ENCODE measurements around the gene TMEM233. TPM values are rescaled to one million over a fixed set of nuclear protein-coding genes. Genes with fewer than 3 reads are reported as not detected.

Gene TMEM233
- total RNA-seq, 1 experiment from 2014 or later = not detected

DNA sequence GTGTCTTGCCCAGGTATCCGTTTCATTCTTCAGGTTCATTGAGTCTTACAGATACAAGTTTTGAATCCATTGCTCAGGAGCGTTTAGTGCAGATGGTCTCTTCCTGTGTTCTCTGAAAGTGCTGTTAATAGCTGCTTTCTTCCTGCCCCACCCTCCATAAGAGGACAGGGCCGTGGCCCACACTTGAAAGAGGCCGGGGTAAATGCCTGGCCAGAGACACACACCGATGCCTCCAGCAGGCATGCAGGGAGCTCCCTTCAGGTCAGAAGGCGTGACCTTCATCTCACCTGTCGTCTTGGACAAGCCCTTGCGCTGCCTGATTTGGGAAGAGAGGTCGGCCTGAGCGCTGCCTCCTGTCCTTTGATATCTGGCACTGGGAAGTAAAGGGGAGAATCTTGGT, 85.9 kb downstream of the TMEM233 start:
- DNase-seq (ENCODE audit: low read depth) = no peak

GRCh38 chr12:119681111-119681510, 87.5 kb downstream of the TMEM233 start:
- no peak for DNase-seq (ENCODE audit: low read depth)

DNA sequence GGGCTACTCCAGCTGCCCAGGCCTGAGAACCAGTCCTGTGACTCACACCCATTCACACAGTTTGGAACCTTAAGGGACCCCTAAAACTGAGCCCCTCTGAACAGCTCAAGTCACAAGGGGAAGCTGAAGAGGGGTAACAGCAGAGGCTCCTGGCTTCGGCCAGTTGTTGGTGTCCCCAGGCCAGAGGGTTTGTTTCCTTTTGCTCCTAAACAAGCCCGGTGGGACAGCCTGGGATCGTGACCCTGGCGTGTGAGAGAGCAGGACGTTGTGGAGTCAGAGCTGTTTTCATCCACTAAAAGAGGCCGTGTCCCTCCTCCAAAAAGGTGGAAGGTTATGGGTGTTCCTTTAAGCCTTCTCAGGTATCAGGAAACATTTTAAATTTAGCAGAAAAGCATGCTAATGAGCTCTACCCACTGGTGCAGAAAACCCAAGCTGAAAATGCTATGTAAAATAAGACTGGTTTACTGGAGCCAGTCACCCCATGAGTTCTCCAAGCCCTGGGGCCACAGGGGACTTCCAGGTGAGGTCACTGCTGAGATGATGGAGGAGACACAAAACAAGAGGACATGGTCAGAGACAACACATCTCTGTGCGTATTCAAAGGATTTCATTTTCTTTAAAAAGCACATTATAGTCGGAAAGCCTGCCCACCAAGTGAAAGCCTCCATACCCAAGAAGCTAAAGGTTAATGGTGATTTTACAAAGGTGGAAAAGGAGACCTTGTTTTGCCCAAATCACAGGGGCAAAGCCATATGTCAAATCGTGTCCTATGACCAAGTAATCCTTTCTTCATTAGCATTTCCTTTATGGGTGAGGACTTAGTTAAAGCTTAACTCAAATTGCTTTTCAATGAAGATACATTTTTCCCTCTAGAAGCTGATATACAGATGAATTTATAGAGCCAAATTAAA, 88.4 kb downstream of the TMEM233 start:
- no peak for DNase-seq (ENCODE audit: low read depth)

DNA sequence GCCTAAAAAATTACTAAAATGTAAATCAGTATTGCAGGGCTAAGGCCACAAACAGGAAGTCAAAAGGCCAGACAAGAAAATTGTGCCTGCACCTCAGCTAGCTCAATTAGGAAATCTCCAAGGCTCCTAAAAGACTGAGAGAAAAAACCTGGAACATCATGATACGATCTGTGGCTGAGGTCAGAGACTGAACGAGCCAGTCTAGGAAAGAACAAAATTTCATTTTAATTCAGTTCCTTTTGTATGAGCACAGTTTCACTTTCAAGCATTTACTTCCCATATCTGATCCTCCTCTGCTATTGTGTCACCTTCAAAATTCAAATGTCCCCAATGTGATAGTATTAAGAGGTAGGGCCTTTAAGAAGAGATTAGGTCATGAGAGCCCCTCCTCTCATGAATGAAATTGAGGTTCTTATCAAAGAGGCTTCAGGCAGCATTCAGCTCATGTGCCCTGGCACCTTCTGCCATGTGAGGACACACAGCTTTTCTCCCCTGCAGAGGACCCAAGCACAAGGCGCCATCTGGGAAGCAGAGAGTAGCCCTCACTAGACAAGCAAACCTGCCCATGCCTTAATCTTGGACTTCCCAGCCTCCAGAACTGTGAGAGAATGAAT, 89.2 kb downstream of the TMEM233 start:
- DNase-seq (ENCODE audit: low read depth) = no peak

GRCh38 chr12:119683413-119683812, 89.8 kb downstream of the TMEM233 start:
- DNase-seq (ENCODE audit: low read depth) = peak; percentile 26

DNA sequence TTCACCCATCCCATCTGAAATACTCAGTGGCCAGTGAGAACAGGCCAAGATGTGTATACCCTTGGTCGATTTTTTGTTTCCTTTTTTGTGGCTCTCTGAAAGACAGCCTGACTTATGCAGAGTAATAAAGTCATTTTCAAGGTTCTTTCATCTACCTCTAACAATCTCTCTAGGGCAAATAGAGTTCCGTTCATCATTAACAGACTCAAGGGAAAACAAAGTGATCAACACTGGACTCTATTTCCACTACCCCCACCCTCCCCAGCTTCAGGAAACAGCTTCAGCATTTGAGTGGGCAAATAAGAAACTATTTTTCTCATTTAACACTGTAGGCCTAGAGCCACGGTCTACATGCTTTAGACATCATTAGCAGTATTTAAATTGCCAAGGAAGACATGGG, 90.2 kb downstream of the TMEM233 start:
- no peak for DNase-seq (ENCODE audit: low read depth)

- no peak for DNase-seq (ENCODE audit: low read depth)
Measured at GRCh38 chr12:119684711-119685369, 91.3 kb downstream of the TMEM233 start.

GRCh38 chr12:119685375-119685774, 91.8 kb downstream of the TMEM233 start:
- DNase-seq (ENCODE audit: low read depth) = no peak

GRCh38 chr12:119686355-119686754, 92.8 kb downstream of the TMEM233 start:
- no peak for DNase-seq (ENCODE audit: low read depth)

GRCh38 chr12:119686776-119687175, 93.2 kb downstream of the TMEM233 start:
- no peak for DNase-seq (ENCODE audit: low read depth)

DNA sequence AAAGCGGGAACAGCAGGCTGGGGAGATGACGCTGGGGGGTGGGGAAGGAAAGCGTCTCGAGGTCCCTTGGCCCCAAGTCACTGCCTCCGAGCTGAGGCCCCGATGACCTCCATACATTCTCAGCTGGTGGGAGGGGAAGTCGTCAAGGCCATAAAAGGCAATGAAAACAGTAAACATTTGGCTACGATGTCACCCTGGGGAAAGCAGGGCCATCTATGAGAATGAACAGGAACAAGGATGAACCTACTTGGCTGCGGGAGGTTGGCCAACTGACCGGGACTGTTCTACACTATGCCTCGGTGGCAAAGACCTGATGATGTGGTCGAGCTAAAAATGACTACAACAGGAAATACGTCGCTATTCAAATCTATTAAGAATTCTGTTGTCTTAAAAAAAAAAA, 93.8 kb downstream of the TMEM233 start:
- DNase-seq (ENCODE audit: low read depth) = no peak

DNA sequence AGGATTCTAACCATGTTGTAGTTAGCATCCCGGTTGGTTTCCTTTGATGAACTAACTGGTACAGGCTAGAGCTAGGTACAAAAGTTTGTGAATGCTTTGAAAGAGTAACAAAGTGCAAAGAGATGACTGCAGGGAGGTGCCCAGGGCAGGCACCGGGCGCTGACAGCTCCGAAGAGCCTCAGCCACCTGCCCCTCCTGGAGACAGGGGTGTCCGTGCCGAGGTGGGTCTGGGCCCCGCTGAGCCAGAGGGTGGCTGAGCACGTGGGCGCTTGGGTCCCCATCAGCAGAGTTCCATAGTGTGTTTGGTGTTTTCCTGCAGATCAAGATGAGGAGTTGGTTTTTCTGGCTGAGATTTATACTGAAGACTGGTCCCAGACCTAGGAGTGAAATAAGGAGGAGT, 94.3 kb downstream of the TMEM233 start:
- no peak for DNase-seq (ENCODE audit: low read depth)

DNA sequence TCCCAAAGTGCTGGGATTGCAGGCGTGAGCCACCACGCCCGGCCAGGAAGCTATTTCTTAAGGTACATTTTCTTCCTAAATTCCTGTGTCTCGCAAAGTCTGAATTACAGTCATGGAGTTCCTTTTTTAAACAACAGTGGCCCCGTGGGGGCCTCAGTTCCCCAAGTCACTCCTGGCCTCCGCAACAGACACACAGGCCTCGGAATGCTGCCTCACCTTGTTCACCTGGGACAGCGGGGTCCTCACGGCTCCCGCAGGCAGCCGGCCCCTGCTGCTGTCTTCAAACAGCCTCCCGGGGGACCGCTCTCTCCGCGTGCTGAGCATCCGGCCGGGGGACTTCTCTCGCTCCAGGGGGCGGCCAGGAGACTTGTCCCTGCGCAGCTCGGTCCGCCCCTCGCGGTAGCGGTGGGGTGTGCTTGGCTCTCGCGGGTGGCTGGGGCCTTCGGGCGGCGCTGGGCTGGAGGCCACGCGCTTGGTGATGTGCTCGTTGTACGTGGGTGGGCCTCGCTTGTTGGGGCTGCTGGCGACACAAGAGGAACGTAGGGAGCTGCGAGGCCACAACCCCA, 96.4 kb downstream of the TMEM233 start:
- no peak for DNase-seq (ENCODE audit: low read depth)

GRCh38 chr12:119691202-119691810, 97.7 kb downstream of the TMEM233 start:
- DNase-seq (ENCODE audit: low read depth) = no peak

DNA sequence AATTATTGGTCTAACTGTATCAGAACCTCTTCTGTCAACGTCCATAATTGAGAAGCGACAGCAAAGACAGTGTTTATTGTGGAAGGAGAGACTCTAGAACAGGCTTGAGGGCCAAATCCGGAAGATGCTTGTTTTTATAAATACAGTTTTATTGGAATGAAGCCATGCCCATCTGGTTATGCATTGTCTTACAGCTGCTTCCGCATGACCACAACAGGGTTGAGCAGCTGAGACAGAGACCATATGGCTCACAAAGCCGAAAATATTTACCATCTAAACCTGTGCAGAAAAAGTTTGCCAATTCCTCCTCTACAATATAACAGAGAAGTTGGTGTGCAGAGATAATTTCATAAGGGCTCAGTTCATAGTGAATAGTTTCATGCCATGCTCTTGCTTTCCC, 98.8 kb downstream of the TMEM233 start:
- no peak for DNase-seq (ENCODE audit: low read depth)

Small RNA genes within 50 kb of the gene (small RNA-seq; reads per million reads assigned to genes)
- not detected for gene RN7SKP197

Other genes starting within 250 kb of the TMEM233 start
- gene PRKAB1, start 74.4 kb downstream of the TMEM233 start, total RNA-seq (2014; rRNA removed; shearing (Covaris generic)) = 11.6 and 13.8 TPM in 2 replicates

All from HT1080 (cell line).